ENCODE measurements around the gene CACNB2. TPM values are rescaled to one million over a fixed set of nuclear protein-coding genes. Genes with fewer than 3 reads are reported as not detected.

The CACNB2 gene
- total RNA-seq, 2 donors from 2014 or later = 1.9 to 4.6 TPM

DNA sequence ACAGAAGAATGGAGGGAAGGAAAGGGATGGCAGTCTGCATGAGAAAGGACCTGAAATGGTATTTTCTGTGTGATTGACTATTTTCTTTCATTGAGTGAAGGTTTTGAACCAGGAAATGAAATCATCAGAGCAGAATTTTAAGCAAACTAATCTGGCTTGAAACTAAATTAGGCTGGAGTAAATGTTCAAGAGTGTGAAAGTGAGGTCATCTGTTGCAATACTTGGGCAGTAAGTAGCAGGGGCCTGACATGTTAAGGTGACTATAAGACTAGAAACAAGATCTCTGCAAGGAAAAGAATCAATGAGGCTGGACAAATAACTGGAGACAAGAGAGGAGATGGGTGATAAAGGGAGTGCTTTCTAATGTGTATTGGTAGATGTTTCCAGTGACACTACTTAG, 306.0 kb downstream of the CACNB2 start:
- DNase-seq = no peak
- H3K27ac Mint-ChIP-seq = no peak overlapping the region
- H3K9me3 ChIP-seq (ENCODE audit: control insufficient read depth, low read length) = no peaks in the 10 kb centered on the region

DNA sequence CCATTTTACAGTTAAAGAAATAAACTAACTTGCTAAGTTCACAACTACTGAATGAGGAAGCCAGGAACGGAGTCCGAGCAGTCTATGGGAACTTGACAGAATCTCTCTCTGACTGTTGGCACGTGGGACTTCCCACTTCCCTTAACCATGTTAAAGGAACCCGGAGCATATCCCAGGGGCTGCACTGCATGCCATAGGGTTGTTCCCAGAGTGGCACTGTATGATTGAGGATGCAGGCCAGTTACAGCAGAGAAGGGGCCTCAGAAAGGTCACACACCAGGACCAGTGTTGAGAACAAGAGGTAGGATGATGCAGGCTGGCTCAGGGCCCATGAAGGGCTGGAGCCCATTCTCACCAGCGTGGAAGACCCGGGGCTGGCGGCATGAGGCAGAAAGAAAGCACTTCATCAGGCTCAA, 309.4 kb downstream of the CACNB2 start:
- Histone ChIP-seq H3K27ac (ENCODE audit: low read depth, low read length) (no peak overlapping the region), H3K4me1 (ENCODE audit: control insufficient read depth, insufficient read depth, low read length) (no peaks in the 10 kb centered on the region), H3K36me3 (ENCODE audit: control insufficient read depth, insufficient read depth, low read length) (no peaks in the 10 kb centered on the region), H3K27me3 (ENCODE audit: control insufficient read depth, insufficient read depth, low read length, poor library complexity, severe bottlenecking) (peaks cover 31% of the 10 kb centered on the region), H3K9me3 (ENCODE audit: control insufficient read depth, low read length) (no peaks in the 10 kb centered on the region), H3K9ac (ENCODE audit: extremely low read depth, low read length, poor library complexity, severe bottlenecking) (no peak overlapping the region), H3K4me3 (ENCODE audit: low read length) (no peak overlapping the region)
- no peak for DNase-seq
- no peak overlapping the region for H3K4me3 Mint-ChIP-seq
- TF ChIP-seq, protein P1, sequence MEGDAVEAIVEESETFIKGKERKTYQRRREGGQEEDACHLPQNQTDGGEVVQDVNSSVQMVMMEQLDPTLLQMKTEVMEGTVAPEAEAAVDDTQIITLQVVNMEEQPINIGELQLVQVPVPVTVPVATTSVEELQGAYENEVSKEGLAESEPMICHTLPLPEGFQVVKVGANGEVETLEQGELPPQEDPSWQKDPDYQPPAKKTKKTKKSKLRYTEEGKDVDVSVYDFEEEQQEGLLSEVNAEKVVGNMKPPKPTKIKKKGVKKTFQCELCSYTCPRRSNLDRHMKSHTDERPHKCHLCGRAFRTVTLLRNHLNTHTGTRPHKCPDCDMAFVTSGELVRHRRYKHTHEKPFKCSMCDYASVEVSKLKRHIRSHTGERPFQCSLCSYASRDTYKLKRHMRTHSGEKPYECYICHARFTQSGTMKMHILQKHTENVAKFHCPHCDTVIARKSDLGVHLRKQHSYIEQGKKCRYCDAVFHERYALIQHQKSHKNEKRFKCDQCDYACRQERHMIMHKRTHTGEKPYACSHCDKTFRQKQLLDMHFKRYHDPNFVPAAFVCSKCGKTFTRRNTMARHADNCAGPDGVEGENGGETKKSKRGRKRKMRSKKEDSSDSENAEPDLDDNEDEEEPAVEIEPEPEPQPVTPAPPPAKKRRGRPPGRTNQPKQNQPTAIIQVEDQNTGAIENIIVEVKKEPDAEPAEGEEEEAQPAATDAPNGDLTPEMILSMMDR (conservative IDR thresholded peaks at IDR 0.05) = no peak
- H3K27me3 Mint-ChIP-seq (ENCODE audit: insufficient read depth) = peaks cover 10% of the 10 kb centered on the region
- H3K36me3 Mint-ChIP-seq (ENCODE audit: low read depth) = no peaks in the 10 kb centered on the region
- H3K9me3 Mint-ChIP-seq = no peaks in the 10 kb centered on the region
- WGBS, 2 experiments (ENCODE audit: insufficient coverage in 1 of 2, insufficient read length in 1 of 2) = 93 to 100% methylated on average over 6 to 7 of the region's 7 CpGs
- H3K27ac Mint-ChIP-seq = no peak overlapping the region
- H3K4me1 Mint-ChIP-seq = no peaks in the 10 kb centered on the region

More for the DNA sequence above, 306.0 kb downstream of the CACNB2 start:
- Mint-ChIP-seq H3K27me3 (ENCODE audit: insufficient read depth) (no peaks in the 10 kb centered on the region), H3K4me1 (no peaks in the 10 kb centered on the region), H3K36me3 (ENCODE audit: low read depth) (no peaks in the 10 kb centered on the region), H3K9me3 (no peaks in the 10 kb centered on the region), H3K4me3 (no peak overlapping the region)
- Histone ChIP-seq H3K4me3 (ENCODE audit: low read length) (no peak overlapping the region), H3K36me3 (ENCODE audit: control insufficient read depth, insufficient read depth, low read length) (no peaks in the 10 kb centered on the region), H3K27me3 (ENCODE audit: control insufficient read depth, insufficient read depth, low read length, poor library complexity, severe bottlenecking) (no peaks in the 10 kb centered on the region), H3K4me1 (ENCODE audit: control insufficient read depth, insufficient read depth, low read length) (no peaks in the 10 kb centered on the region), H3K9ac (ENCODE audit: extremely low read depth, low read length, poor library complexity, severe bottlenecking) (no peak overlapping the region), H3K27ac (ENCODE audit: low read depth, low read length) (no peak overlapping the region)
- TF ChIP-seq, protein P1 (conservative IDR thresholded peaks at IDR 0.05) = no peak

DNA sequence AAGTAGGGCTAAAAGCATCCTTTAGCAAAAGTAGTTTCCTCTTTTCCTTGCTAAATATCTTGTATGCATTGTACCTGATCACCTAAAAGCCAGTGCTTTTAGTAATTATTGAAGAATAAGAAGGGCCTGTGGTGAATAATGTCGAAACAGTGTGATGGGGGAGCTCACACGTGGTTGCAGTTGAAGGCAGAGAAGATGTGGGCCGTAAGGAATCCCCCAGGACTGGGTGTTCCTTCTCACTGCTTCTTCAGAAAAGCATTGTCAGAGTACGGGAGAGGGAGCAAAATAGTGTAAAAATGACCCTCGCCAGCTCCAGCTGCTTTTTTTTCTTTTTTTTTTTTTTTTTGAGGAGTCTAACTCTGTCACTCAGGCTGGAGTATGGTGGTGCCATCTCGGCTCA, 310.1 kb downstream of the CACNB2 start:
- TF ChIP-seq, protein P1 (conservative IDR thresholded peaks at IDR 0.05) = no peak

More for the DNA sequence above, 310.1 kb downstream of the CACNB2 start:
- DNase-seq = no peak
- no peaks in the 10 kb centered on the region for H3K4me1 ChIP-seq (ENCODE audit: control insufficient read depth, insufficient read depth, low read length)
- H3K4me3 ChIP-seq (ENCODE audit: low read length) = no peak overlapping the region
- no peak overlapping the region for H3K9ac ChIP-seq (ENCODE audit: extremely low read depth, low read length, poor library complexity, severe bottlenecking)
- no peaks in the 10 kb centered on the region for H3K9me3 Mint-ChIP-seq
- no peaks in the 10 kb centered on the region for H3K9me3 ChIP-seq (ENCODE audit: control insufficient read depth, low read length)
- H3K36me3 ChIP-seq (ENCODE audit: control insufficient read depth, insufficient read depth, low read length) = no peaks in the 10 kb centered on the region
- H3K27ac ChIP-seq (ENCODE audit: low read depth, low read length) = no peak overlapping the region
- peaks cover 31% of the 10 kb centered on the region for H3K27me3 ChIP-seq (ENCODE audit: control insufficient read depth, insufficient read depth, low read length, poor library complexity, severe bottlenecking)
- no peak overlapping the region for H3K4me3 Mint-ChIP-seq
- H3K36me3 Mint-ChIP-seq (ENCODE audit: low read depth) = no peaks in the 10 kb centered on the region
- peaks cover 3% of the 10 kb centered on the region for H3K4me1 Mint-ChIP-seq
- H3K27ac Mint-ChIP-seq = no peak overlapping the region
- 86 to 100% methylated on average over 3 to 6 of the region's 6 CpGs for WGBS, 2 experiments (ENCODE audit: insufficient coverage in 1 of 2, insufficient read length in 1 of 2)
- peaks cover 10% of the 10 kb centered on the region for H3K27me3 Mint-ChIP-seq (ENCODE audit: insufficient read depth)

Measured in endodermal cell (in vitro differentiated cells).